GM11168 (cell line): ENCODE measurements around the gene ACBD4.
"Not testable (repeated sequence)": the region's sequence is repeated elsewhere in the genome, so short reads cannot be mapped to it uniquely, and the experiment has no call there.

Experiments used
- in situ Hi-C: fragments of 300-500 bp; cut with MboI; formaldehyde crosslinking; loops from one replicate; pipeline ENCODE4 v1.12.0; 2022; ENCODE audit warnings: low sequenced_read_pairs; ENCODE audit not compliant: unreplicated experiment

ACBD4 gene

GRCh38 chr17:45117848-45118646, 17.4 kb upstream of the ACBD4 start:
- in situ Hi-C loops: no loop called here

DNA sequence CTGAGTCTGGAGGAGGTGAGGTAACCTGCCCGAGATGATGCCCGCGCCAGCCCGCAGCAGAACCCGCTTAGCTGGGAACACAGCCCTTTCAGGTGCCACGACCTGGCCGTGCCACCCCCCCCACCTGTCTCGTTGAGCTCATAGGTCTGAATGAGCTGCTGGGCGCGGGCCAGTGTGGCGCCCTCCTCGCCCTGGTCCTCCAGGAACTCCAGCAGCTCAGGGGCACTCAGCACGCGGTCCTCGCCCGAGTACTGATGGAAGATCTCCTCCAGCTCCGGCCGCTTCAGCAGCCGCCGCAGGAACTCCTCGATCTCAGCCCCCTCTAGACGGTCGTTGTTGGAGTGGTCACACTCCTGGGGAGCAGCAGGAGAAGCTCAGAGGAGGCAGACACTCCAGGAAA, 16.8 kb upstream of the ACBD4 start:
- in situ Hi-C loops: no loop called here

DNA sequence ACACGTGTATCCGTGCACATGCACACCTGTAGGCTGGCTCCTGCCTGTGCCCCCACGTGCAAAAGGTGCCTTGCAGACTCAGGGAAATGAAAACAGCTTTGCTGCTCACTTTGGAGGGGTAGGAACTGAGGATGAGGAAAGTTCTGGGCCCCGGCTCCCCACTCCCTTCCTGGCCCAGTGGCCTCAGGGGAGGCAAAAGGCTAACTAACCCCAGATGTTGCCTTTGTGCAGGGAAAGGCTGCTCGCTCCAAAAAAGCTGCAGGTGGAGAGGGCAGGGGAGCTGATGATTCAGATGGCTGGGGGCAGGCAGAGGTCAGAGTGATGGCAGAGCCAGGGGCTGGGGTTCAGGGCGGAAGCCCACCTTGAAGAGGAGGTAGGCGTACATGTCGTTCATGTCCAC, 15.5 kb upstream of the ACBD4 start:
- in situ Hi-C loops: no loop called here

DNA sequence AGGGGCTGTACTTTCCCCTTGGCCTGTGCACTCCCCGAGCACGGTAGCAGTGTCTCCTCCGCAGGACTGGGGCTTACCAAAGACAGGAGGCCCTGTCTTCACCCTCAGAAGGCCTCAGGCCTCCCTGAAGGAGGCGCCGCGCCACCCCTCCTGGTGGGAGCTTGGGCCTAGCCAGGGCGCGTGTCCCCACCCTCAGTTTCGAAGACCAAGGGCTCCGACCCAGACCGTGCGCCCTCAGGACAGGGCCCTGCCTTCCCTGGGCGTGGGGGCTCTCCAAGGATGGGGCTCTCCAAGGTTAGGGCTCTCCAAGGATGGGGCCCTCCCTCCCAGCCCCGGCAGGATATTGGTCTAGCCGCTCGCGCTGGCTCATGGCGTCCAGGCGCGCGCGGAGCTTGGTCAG, 14.9 kb upstream of the ACBD4 start:
- in situ Hi-C loops: no loop called here

DNA sequence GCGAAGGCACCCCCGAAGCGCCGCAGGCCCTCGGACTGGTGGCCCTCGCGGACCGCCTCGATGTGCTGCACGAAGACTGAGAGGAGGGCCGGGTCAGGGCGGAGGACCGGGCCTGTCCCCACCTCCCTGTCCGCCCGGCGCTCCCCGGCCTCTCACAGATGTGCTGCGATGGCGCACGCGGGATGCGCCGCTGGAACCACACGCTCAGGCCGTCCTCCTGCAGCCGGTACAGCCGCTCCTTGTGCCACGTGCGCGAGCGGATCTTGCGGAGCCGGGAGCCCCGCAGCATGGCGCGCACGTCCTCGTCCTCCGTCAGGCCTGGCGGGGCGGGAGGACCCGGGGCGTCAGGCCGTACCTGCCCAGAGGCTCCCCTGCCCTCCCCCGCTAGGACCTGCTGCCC, 14.4 kb upstream of the ACBD4 start:
- in situ Hi-C loops: no loop called here

GRCh38 chr17:45123076-45123770, 12.3 kb upstream of the ACBD4 start:
- in situ Hi-C loops: no loop called here

DNA sequence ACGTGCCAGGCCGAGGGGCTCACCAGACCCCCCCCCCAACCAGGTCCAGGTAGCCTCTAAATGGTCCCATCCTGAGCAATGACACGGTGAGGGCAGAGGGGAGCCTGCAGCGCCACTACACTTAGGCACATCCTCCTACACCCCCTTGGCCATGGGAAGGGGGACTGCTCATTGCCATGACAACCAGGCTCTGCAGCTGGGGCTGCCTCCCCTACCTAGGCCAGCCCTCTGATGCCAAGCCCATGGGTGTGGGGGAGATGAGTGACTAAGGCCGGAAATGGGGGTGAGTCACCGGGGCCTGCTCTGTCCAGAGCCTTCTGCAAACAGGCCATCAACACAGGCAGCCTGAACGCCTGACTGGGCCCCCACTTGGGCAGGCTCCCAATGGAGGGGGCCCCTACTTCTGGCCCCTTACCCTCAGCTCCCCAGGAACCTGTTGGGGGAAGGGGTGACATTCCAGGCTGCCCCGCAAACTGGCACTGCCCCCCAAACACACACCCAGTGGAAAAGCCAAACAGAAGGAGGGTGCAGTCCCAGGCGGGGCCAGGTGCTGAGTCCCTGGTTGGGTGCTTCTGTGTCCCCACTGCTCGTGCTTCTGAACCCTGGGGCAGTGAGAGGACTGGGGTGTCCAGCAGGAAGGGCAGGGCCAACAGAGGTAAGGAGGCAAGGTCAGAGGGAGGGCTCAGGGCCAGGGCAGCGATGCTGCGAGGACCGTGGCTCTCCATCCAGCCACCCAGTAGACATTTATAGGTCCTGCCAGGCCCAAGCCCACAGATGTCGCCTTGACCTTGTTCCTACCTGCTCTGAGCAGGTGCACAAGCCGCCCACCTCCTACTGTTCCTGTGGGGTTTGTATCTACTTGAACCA, 11.3 kb upstream of the ACBD4 start:
- in situ Hi-C loops: no loop called here

DNA sequence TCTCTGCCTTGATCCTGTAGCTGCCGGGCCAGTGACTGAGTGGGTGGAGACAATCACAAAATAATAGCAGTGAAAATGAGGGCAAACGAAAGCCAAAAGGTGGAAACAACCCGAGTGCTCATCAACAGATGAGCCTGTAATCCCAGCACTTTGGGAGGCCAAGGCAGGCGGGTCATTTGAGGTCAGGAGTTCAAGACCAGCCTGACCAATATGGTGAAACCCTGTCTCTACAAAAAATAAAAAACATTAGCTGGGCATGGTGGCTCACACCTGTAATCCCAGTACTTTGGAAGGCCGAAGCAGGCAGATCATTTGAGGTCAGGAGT, 10.7 kb upstream of the ACBD4 start:
- in situ Hi-C loops: not testable (repeated sequence)

DNA sequence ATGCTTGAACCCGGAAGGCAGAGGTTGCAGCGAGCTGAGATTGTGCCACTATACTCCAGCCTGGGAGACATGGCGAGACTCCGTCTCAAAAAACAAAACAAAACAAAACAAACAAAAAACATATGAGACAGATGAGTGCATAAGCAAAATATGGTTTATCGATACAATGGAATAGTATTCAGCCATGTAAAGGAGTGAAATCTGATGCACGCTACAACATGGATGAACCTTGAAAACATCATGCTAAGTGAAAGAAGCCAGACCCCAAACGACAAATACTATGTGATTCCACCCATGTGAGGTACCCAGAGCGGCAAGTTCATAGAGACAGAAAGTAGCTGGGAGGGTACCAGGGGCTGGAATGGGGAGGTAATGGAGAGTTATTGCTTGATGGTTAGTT, 10.0 kb upstream of the ACBD4 start:
- in situ Hi-C loops: no loop called here

GRCh38 chr17:45127207-45127547, 8.3 kb upstream of the ACBD4 start:
- in situ Hi-C loops: no loop called here

DNA sequence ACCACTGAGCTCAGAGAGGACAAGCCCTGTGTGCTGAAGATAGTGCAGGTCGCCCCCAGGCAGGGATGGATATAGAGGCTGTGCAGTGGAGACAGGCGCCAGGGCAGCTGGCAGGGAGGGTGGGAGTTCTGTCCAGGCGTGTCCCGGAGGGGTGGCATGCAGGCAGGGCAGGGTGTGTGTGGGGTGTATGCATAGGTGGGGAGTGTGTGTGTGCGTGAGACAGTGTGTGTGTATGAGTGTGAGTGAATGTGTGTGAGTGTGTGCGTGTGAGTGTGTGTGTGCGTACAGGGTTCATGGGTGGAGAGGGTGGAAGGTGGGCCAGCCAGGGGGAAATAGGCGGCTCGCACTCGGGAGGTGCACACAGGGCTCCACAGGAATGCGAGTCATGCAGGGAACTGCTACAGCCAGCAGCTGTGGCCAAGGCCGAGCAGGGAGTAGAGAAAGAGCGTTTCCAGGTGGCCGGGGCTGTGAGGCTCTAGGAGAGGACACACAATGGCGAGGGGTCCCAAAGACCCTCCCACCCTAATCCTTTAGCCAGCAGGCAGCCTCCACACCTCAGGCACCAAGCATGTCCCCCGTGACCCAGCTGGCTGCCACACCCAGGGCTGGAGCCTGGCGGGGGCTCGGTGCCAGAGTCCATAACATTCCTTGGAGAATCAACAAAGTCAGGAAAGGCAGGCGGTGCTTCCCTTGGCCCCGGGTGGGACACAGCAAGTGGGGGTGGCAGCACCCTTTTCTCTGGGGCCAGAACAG, 7.8 kb upstream of the ACBD4 start:
- in situ Hi-C loops: no loop called here

- in situ Hi-C loops: no loop called here
Measured at GRCh38 chr17:45128331-45128730, 7.2 kb upstream of the ACBD4 start.

DNA sequence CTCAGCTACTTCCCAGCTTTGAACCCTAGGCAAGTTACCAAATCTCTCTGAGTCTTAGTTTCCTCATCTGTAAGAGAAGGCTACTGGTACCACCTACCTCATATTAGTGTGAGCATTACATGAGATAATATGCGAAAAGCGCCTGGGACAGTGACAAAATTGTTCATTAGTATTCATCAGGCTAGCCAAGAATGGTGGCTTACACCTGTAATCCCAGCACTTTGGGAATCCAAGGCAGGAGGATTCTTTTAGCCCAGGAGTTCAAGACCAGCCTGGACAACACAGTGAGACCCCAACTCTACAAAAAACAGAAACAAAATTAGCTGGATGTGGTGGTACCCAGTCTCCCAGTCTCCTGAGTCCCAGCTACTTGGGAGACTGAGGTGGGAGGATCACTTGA, 6.5 kb upstream of the ACBD4 start:
- in situ Hi-C loops: no loop called here

- in situ Hi-C loops: no loop called here
Measured at GRCh38 chr17:45129426-45129939, 6.0 kb upstream of the ACBD4 start.

DNA sequence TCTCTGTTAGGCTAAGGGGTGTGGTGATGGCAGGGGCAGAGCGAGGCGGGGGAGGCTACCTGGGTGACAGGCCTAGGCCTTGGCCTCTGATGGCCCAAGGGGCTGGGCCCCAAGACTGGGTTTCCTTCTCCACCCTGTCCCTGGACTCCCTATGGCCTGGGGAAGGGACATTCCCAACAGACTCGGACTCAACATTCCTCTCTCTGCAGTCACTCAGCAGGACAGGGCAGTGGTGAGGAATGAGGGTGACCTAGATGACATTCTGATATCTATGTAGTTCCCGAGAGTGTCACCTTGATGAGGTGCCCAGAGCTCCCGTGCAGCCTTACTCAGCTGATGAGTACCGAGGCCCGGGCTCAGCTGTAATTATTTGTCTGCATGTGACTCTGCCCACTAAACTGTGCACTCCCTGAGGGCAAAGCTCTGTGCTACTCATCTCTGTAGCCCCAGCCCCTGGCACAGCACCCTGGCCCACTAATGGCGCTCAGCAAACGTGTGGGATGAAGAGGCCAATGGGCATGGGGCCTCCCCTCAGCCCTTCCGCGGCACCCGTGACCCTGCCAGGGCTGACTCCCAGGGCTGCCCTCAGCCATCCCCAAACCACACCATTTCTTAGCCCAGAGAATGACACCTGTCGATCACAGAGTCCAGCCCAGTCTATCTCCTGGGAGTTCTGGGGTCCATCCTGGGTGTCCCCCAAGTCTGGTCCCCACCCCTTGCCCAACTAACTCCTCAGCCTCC, 5.4 kb upstream of the ACBD4 start:
- in situ Hi-C loops: no loop called here

GRCh38 chr17:45130681-45131615, 4.5 kb upstream of the ACBD4 start:
- in situ Hi-C loops: no loop called here

DNA sequence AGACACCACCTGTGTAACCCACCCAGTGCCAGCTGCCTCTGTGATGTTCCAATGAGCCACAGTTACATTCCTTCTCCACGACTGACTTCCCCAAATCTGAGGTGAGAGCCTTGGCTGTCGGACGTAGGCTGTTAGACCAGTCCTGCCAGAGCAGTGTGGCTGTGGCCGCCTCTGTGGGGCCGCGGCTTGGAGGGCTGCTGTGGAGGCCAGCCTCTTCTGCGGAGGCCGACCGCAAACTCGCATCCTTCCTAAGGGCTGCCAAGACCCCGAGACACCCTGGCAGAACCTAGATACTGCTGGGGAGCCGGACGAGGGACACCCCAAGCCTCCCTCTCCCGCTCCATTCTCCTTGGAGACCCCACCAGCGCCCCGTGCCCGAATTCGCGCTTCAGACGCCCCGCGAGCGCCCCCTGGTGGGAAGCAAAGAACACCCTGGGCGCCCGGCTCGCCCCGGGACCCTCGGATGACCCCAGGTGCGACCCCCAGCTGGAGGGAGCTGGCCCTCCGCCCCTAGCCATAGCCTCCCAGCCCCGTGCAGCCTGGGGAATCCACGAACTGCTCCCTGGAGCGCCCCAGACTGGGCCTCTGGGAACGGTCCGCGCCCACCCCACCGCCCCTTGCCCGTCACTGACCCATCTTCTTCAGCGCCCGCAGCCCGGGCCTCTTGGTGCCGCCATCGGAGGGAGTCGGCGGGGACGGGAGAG, 3.7 kb upstream of the ACBD4 start:
- in situ Hi-C loops: no loop called here

DNA sequence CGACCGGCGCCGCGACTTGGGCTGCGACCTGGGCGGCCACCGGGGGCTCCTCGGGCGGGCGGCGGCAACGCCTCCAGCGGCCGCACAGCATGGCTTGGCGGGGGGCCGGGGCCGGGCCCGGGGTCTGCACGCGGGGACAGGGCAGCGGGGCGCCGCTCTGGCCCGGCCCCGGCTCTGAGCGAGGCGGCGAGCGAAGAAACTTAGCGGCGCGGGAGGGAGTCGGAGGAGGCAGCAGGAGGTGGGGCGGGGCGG, 3.2 kb upstream of the ACBD4 start, which contains the start of gene PLCD3:
Gene PLCD3 (minus strand): TSS at position 196 of the 252 bp plus-strand sequence. CDS start 105 bp downstream, at position 91.
- in situ Hi-C loops: no loop called here
